WERI-Rb-1 (cell line): ENCODE measurements around the gene TMIGD3.

ENCODE experiments used
- DNase-seq: peaks from one replicate; pipeline ENCODE4 v3.0.0-alpha.2; 2020
- H3K27ac ChIP-seq: fragments of 250-450 bp; sonication (Bioruptor Pico); 2 replicates; pipeline ENCODE4 v1.5.1; 2020; ENCODE audit warnings: mild to moderate bottlenecking, moderate library complexity
- H3K27me3 ChIP-seq: fragments of 250-450 bp; sonication (Bioruptor Pico); 2 replicates; pipeline ENCODE4 v1.5.1; 2021; ENCODE audit warnings: mild to moderate bottlenecking, low read depth, moderate library complexity; ENCODE audit not compliant: insufficient read depth, severe bottlenecking
- H3K36me3 ChIP-seq: fragments of 250-450 bp; sonication (Bioruptor Pico); 2 replicates; pipeline ENCODE4 v1.5.1; 2020; ENCODE audit warnings: mild to moderate bottlenecking, moderate library complexity
- H3K4me3 ChIP-seq: 2 replicates; pipeline ENCODE4 v1.5.1; 2011; ENCODE audit warnings: low read depth, mild to moderate bottlenecking, control low read depth, low read length
- H3K9me3 ChIP-seq: fragments of 250-450 bp; sonication (Bioruptor Pico); 2 replicates; pipeline ENCODE4 v1.5.1; 2021; ENCODE audit warnings: mild to moderate bottlenecking, moderate library complexity; ENCODE audit not compliant: severe bottlenecking
- TF ChIP-seq, protein P1 (sequence below): IDR thresholded peaks from 2 replicates; pipeline ENCODE4 v1.5.1; 2011; ENCODE audit warnings: low read depth, mild to moderate bottlenecking, control low read depth, inconsistent platforms, low read length

The TMIGD3 gene

DNA sequence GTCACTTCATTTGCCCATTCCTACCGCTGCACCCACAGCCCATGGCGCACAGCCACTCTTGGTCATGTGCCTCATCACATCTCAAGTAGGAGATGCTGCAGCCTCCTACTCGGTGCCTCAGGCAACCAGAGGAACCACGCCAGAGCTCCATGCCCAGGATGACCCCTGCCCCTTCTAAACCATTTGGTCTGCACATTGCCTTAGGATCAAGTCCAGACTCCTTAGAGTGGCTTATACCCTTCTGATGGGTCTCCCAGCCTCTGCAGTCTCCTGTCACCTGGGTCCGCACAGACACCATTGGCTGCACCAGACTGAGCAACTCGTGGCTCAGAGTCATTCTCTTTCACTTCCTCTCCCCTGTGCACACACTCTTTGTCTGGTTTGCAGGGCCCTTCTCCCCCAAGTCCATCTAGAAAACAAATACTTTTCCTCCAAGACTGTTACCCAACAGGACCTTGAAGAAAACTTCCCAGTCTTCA, 2.2 kb upstream of the TMIGD3 start:
- Histone ChIP-seq H3K27ac (no peak overlapping the region), H3K9me3 (no peaks in the 10 kb centered on the region), H3K36me3 (no peaks in the 10 kb centered on the region), H3K27me3 (no peaks in the 10 kb centered on the region), H3K4me3 (no peak overlapping the region)
- DNase-seq: no peak
- TF ChIP-seq, protein P1, sequence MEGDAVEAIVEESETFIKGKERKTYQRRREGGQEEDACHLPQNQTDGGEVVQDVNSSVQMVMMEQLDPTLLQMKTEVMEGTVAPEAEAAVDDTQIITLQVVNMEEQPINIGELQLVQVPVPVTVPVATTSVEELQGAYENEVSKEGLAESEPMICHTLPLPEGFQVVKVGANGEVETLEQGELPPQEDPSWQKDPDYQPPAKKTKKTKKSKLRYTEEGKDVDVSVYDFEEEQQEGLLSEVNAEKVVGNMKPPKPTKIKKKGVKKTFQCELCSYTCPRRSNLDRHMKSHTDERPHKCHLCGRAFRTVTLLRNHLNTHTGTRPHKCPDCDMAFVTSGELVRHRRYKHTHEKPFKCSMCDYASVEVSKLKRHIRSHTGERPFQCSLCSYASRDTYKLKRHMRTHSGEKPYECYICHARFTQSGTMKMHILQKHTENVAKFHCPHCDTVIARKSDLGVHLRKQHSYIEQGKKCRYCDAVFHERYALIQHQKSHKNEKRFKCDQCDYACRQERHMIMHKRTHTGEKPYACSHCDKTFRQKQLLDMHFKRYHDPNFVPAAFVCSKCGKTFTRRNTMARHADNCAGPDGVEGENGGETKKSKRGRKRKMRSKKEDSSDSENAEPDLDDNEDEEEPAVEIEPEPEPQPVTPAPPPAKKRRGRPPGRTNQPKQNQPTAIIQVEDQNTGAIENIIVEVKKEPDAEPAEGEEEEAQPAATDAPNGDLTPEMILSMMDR: no peak

DNA sequence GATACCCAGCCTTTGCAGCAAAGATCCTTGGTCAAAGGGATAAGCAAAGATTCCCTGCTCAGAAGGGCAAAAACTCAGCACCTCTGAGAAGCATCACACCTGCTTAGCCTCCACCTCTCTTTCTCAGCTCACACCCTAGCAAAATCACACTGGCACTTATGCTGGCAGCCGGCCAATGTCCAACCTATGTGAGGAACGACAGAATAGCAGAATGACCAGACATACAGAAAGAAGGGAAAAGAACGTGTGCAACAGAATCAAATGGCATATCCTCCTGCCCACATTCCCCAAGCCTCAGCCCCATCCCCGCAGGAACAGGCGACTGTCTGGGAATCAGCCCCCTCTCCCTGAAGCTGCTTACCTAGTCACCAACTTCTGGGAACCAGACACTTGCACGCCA, 664 bp upstream of the TMIGD3 start:
- H3K27ac ChIP-seq: no peak overlapping the region
- H3K36me3 ChIP-seq: no peaks in the 10 kb centered on the region
- no peaks in the 10 kb centered on the region for H3K9me3 ChIP-seq
- H3K27me3 ChIP-seq: no peaks in the 10 kb centered on the region
- TF ChIP-seq, protein P1: no peak
- H3K4me3 ChIP-seq: no peak overlapping the region
- DNase-seq: no peak

DNA sequence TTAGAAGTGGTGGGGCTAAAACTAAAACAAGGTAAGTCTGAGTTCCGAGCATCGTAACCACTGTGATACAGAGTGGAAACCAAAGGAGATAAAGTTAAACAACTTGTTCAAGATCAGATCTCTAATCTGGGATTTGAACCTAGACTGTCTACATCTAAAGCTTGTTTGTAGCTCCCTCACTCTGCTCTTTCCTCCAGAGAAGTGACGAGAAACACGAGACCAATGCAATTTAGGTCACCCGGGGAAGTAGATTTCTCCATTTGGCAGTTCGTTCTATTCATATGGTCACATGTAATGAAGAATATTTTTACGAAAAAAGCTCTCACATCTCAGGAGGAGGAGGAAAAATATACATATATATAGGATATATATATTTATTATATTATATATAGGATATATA, 1.8 kb downstream of the TMIGD3 start:
- Histone ChIP-seq H3K4me3 (no peak overlapping the region), H3K36me3 (no peaks in the 10 kb centered on the region), H3K27ac (no peak overlapping the region), H3K9me3 (no peaks in the 10 kb centered on the region), H3K27me3 (no peaks in the 10 kb centered on the region)
- TF ChIP-seq, protein P1: no peak
- DNase-seq: no peak

DNA sequence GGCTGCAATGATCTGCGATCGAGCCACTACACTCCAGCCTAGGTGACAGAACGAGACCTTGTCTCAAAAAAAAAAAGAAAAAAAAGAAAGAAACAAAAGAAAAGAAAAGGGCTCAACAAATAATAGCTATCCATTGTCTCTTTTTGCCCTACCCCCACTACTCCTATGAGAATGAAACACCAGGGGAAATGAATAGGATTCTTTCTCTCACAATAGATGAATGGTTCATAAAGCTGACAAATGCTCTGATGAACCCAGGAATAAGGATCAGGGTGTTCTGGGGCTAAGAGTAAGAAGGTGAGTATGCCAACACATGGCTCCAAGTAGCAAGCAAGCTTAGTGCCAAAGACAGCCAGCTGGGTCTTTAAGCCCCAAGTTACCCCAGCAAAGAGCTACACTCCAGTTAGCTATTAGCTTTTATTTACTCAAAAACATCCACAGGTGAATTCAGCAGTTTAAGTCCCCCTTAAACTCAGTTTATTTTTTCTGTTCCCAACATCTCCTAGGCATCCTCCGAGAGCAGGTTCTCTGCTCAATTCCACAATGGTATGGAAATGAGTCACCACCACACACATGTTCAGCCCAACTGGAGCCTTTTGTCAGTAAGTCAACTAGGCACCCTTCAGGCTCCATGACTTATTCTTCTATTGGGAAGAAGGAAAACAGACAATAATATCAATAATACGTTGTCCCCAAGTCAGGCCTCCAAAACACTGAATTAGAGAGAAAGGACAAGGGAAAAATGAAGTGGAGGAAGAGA, 4.2 kb downstream of the TMIGD3 start:
- no peak for DNase-seq
- no peaks in the 10 kb centered on the region for H3K9me3 ChIP-seq
- no peaks in the 10 kb centered on the region for H3K27me3 ChIP-seq
- no peak overlapping the region for H3K4me3 ChIP-seq
- TF ChIP-seq, protein P1: no peak
- no peak overlapping the region for H3K27ac ChIP-seq
- H3K36me3 ChIP-seq: no peaks in the 10 kb centered on the region

DNA sequence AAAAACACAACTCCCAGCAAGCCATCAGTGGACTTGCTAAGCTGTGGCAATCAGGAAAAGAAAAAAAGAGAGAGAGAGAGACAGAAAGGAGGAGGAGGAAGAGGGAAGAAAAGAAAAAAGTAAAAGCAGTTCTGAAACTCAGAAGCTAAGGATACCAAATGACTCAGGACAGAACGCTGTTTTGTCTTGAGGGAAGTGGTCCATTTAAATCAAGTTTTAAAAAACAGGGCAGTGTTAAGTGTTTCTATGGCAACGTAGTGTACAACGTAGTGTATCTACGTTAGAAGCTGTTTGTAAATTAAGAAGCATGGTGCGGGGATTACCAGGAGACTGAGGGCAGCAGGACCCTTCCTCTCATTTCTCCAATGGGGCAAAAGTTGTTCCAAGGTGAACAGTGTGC, 5.8 kb downstream of the TMIGD3 start:
- Histone ChIP-seq H3K9me3 (no peaks in the 10 kb centered on the region), H3K36me3 (no peaks in the 10 kb centered on the region), H3K27me3 (no peaks in the 10 kb centered on the region), H3K27ac (no peak overlapping the region), H3K4me3 (no peak overlapping the region)
- TF ChIP-seq, protein P1: no peak
- DNase-seq: no peak

DNA sequence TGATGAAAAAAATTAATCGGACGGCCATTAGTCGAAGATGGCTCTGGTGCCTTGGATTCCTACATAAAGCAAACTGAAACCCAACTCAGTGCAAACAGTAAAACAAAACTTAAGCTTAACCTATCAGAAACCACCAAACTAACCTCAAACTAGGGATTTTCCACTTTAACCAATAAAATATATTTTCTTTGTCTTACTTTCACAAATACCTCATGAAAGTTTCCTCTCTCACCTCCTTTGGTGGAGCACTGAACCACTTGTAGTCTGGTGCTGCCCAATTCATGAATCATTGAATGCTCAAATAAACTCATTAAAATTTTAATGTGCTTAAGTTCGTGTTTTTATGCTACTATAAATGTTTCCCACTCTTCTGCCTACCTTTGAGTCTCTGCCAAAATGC, 7.0 kb downstream of the TMIGD3 start:
- TF ChIP-seq, protein P1: no peak
- H3K36me3 ChIP-seq: no peaks in the 10 kb centered on the region
- H3K9me3 ChIP-seq: no peaks in the 10 kb centered on the region
- DNase-seq: no peak
- no peak overlapping the region for H3K4me3 ChIP-seq
- H3K27me3 ChIP-seq: no peaks in the 10 kb centered on the region
- no peak overlapping the region for H3K27ac ChIP-seq
